Liver (tissue), 3 donors: ENCODE results near the gene CCDC28B.

Experiments
- GABPA ChIP-seq, 2 donors: IDR thresholded peaks in 1 of 2; conservative IDR thresholded peaks in 1 of 2; 2 replicates each; pipeline ENCODE4 v1.6.1; 2016; ENCODE audit warnings: antibody characterized with exemption in 2 of 2, mild to moderate bottlenecking in 1 of 2, moderate library complexity in 1 of 2
- MAX ChIP-seq: IDR thresholded peaks from 2 replicates; pipeline ENCODE4 v1.6.1; 2016; ENCODE audit warnings: antibody characterized with exemption
- YY1 ChIP-seq: IDR thresholded peaks from 2 replicates; pipeline ENCODE4 v1.6.1; 2016; ENCODE audit warnings: antibody characterized with exemption, mild to moderate bottlenecking
- TF ChIP-seq, protein P1 (sequence below): fragments of 150-350 bp; IDR thresholded peaks from 2 replicates; pipeline ENCODE4 v1.5.1; 2017; ENCODE audit warnings: improper control_type of control experiment, low read depth, low read length; ENCODE audit not compliant: missing input control
- TF ChIP-seq, protein P2 (sequence below): IDR thresholded peaks from 2 replicates; pipeline ENCODE4 v1.6.1; 2016; ENCODE audit warnings: antibody characterized with exemption, mild to moderate bottlenecking
- donor health status: healthy.
- donor health status: healthy.

DNA sequence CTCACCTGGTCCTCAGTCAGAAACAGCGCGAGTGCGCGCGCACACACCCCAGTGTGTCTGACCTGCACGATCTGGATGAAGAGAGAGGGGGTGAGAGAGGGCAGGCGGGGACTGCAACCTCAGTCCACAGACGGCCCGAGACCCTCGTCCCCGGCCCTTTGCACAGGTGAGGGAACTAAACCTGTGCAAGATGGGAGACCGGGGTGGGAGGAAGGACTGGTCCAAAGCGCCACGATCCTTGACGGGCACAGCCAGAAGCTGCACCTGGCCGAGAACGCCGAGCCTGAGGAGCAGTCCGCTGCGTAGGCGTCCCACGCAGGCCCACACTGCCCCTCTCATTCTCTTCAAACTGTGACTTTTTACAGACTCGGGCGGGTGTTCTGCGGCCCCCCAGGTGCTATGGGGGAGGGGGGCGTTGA lies 4.6 kb downstream of the CCDC28B start:
- TF ChIP-seq, protein P1, sequence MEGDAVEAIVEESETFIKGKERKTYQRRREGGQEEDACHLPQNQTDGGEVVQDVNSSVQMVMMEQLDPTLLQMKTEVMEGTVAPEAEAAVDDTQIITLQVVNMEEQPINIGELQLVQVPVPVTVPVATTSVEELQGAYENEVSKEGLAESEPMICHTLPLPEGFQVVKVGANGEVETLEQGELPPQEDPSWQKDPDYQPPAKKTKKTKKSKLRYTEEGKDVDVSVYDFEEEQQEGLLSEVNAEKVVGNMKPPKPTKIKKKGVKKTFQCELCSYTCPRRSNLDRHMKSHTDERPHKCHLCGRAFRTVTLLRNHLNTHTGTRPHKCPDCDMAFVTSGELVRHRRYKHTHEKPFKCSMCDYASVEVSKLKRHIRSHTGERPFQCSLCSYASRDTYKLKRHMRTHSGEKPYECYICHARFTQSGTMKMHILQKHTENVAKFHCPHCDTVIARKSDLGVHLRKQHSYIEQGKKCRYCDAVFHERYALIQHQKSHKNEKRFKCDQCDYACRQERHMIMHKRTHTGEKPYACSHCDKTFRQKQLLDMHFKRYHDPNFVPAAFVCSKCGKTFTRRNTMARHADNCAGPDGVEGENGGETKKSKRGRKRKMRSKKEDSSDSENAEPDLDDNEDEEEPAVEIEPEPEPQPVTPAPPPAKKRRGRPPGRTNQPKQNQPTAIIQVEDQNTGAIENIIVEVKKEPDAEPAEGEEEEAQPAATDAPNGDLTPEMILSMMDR, result no peak
- TF ChIP-seq MAX, result no peak
- TF ChIP-seq YY1, result no peak
- TF ChIP-seq, protein P2, sequence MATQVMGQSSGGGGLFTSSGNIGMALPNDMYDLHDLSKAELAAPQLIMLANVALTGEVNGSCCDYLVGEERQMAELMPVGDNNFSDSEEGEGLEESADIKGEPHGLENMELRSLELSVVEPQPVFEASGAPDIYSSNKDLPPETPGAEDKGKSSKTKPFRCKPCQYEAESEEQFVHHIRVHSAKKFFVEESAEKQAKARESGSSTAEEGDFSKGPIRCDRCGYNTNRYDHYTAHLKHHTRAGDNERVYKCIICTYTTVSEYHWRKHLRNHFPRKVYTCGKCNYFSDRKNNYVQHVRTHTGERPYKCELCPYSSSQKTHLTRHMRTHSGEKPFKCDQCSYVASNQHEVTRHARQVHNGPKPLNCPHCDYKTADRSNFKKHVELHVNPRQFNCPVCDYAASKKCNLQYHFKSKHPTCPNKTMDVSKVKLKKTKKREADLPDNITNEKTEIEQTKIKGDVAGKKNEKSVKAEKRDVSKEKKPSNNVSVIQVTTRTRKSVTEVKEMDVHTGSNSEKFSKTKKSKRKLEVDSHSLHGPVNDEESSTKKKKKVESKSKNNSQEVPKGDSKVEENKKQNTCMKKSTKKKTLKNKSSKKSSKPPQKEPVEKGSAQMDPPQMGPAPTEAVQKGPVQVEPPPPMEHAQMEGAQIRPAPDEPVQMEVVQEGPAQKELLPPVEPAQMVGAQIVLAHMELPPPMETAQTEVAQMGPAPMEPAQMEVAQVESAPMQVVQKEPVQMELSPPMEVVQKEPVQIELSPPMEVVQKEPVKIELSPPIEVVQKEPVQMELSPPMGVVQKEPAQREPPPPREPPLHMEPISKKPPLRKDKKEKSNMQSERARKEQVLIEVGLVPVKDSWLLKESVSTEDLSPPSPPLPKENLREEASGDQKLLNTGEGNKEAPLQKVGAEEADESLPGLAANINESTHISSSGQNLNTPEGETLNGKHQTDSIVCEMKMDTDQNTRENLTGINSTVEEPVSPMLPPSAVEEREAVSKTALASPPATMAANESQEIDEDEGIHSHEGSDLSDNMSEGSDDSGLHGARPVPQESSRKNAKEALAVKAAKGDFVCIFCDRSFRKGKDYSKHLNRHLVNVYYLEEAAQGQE, result no peak
- TF ChIP-seq GABPA (IDR thresholded peaks at IDR 0.05 in 1 of 2, conservative IDR thresholded peaks at IDR 0.05 in 1 of 2), result no peak
